H1 (cell line): ENCODE results near the gene ARID1B. TPM values are rescaled to one million over a fixed set of nuclear protein-coding genes. Genes with fewer than 3 reads are reported as not detected.

Experiments used
- CEBPB ChIP-seq: IDR thresholded peaks from 2 replicates; pipeline ENCODE4 v1.6.1; 2012; ENCODE audit warnings: low read depth, low read length
- EZH2 ChIP-seq: fragments of 200-600 bp; sonication (generic); IDR thresholded peaks from 2 replicates; pipeline ENCODE4 v1.7.1; 2012; ENCODE audit warnings: low read depth, mild to moderate bottlenecking, moderate library complexity, low read length, inconsistent platforms; ENCODE audit not compliant: severe bottlenecking
- GTF2F1 ChIP-seq: IDR thresholded peaks from 2 replicates; pipeline ENCODE4 v1.6.1; 2012; ENCODE audit warnings: low read depth, low read length, improper control_type of control experiment, borderline replicate concordance
- HDAC6 ChIP-seq: IDR thresholded peaks from one replicate; pipeline ENCODE4 v1.7.1; 2012; ENCODE audit warnings: low read depth, mild to moderate bottlenecking, inconsistent platforms, low read length, moderate library complexity
- SAP30 ChIP-seq: fragments of 300-600 bp; sonication (generic); IDR thresholded peaks from 2 replicates; pipeline ENCODE4 v1.7.1; 2012; ENCODE audit warnings: low read length, moderate library complexity, mild to moderate bottlenecking, inconsistent platforms; ENCODE audit not compliant: insufficient read depth, insufficient replicate concordance
- SIN3A ChIP-seq, 2 experiments: IDR thresholded peaks in 1 of 2; conservative IDR thresholded peaks in 1 of 2; 2 replicates each; pipeline ENCODE4 v1.6.1; 2011 to 2012; ENCODE audit warnings: low read length in 2 of 2, improper control_type of control experiment in 1 of 2, low read depth in 1 of 2, mild to moderate bottlenecking in 1 of 2
- YY1 ChIP-seq: IDR thresholded peaks from 2 replicates; pipeline ENCODE4 v1.6.1; 2011; ENCODE audit warnings: low read depth, mild to moderate bottlenecking, low read length
- polyA plus RNA-seq, 7 experiments: library from polyadenylated mRNA; depleted of rRNA in 3 of 7; stranded (reverse) in 5 of 7; unstranded in 2 of 7; fragments of >200 nt in 5 of 7; fragments of 200-250 nt in 2 of 7; gene quantifications; 1 replicate in 5 of 7; 2 replicates in 1 of 7; 4 replicates in 1 of 7; pipeline versions ENCODE4 v1.2.1 to v1.2.3, GENCODE V29; 2011 to 2013; ENCODE audit warnings: missing spikeins in 2 of 7, mixed read lengths in 2 of 7
- total RNA-seq: library from RNA; stranded (reverse); fragmentation: NEBNext Ultra II Directional; extraction: Animal tissue kit (Norgen Biotek cat#: 25700); gene quantifications from 2 replicates; pipeline ENCODE4 v1.2.1, GENCODE V29; 2021
- TF ChIP-seq, protein P1 (sequence below): IDR thresholded peaks from 2 replicates; pipeline ENCODE4 v1.6.1; 2012; ENCODE audit warnings: low read length, inconsistent platforms

Gene ARID1B
- total and polyA plus RNA-seq, 2 of the 8 experiments (the other 6 are each of a cell fraction or from before 2014, with no cell fraction given) = 24.3 to 70.3 TPM

DNA sequence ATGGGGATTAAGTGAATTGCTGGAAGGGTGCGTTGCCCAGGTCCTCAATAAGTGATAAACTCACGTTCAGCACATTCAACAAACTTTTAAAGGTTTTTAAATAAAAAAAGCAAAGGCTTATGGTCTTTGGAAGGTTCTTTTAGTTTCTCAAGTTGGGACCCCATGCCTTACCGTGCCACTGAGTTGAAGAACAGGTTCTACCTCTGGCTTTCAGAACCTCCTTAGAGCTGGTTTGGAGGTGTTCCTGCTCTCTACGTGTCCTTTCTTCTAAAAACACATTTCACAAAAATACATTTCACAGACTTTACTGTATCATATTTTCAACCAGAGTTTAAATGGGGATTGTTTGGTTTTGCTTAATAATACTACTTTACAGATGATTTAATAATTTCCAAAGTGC is 29.0 kb downstream of the ARID1B start (continued):
- TF ChIP-seq GTF2F1 (no peak), EZH2 (no peak), SAP30 (no peak), CEBPB (no peak), HDAC6 (no peak), YY1 (no peak), SIN3A (conservative IDR thresholded peaks at IDR 0.05 in 1 of 2, IDR thresholded peaks at IDR 0.05 in 1 of 2; ENCODE audit: low read depth in 1 of 2, low read length in 2 of 2) (no peak)
- TF ChIP-seq, protein P1, sequence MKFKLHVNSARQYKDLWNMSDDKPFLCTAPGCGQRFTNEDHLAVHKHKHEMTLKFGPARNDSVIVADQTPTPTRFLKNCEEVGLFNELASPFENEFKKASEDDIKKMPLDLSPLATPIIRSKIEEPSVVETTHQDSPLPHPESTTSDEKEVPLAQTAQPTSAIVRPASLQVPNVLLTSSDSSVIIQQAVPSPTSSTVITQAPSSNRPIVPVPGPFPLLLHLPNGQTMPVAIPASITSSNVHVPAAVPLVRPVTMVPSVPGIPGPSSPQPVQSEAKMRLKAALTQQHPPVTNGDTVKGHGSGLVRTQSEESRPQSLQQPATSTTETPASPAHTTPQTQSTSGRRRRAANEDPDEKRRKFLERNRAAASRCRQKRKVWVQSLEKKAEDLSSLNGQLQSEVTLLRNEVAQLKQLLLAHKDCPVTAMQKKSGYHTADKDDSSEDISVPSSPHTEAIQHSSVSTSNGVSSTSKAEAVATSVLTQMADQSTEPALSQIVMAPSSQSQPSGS = no peak
